RWPE2 (cell line): ENCODE measurements around the gene CALD1.
A peak's percentile ranks its signal among the peaks of the same experiment; 100 is the strongest.

Experiments used
- ATAC-seq: fragments of 200-7000 bp; cut with Tn5 transposase; 3 replicates; pipeline ENCODE4 v1.9.1; 2021; ENCODE audit warnings: low read depth
- DNase-seq: peaks from one replicate; pipeline ENCODE4 v3.0.0-alpha.2; 2020; ENCODE audit warnings: low spot score
- H3K27ac ChIP-seq: fragments of 450-650 bp; 2 replicates; pipeline ENCODE4 v1.5.1; 2017; ENCODE audit warnings: mild to moderate bottlenecking; ENCODE audit not compliant: poor library complexity, severe bottlenecking
- H3K27me3 ChIP-seq: fragments of 250-450 bp; sonication (Bioruptor Pico); 2 replicates; pipeline ENCODE4 v1.5.1; 2021; ENCODE audit warnings: mild to moderate bottlenecking, moderate library complexity; ENCODE audit not compliant: insufficient read depth, poor library complexity, severe bottlenecking
- H3K36me3 ChIP-seq: fragments of 250-450 bp; sonication (Bioruptor Pico); 2 replicates; pipeline ENCODE4 v1.5.1; 2020; ENCODE audit warnings: low read depth, mild to moderate bottlenecking, moderate library complexity
- H3K4me1 ChIP-seq: fragments of 250-450 bp; sonication (Bioruptor Pico); 2 replicates; pipeline ENCODE4 v1.5.1; 2021; ENCODE audit warnings: mild to moderate bottlenecking, moderate library complexity; ENCODE audit not compliant: insufficient read depth, poor library complexity, severe bottlenecking
- H3K4me3 ChIP-seq: fragments of 250-450 bp; sonication (Bioruptor Pico); 2 replicates; pipeline ENCODE4 v1.5.1; 2021; ENCODE audit warnings: mild to moderate bottlenecking, moderate library complexity; ENCODE audit not compliant: severe bottlenecking
- H3K9me3 ChIP-seq: fragments of 250-450 bp; sonication (Bioruptor Pico); 2 replicates; pipeline ENCODE4 v1.5.1; 2021; ENCODE audit warnings: mild to moderate bottlenecking, moderate library complexity; ENCODE audit not compliant: severe bottlenecking
- CTCF ChIP-seq: fragments of 450-650 bp; IDR thresholded peaks from one replicate; pipeline ENCODE4 v1.5.1; 2017; ENCODE audit warnings: mild to moderate bottlenecking, moderate library complexity; ENCODE audit not compliant: poor library complexity, severe bottlenecking

CALD1 gene

GRCh38 chr7:134920026-134920753, 140.8 kb downstream of the CALD1 start:
- peaks cover 9% of the 10 kb centered on the region for H3K36me3 ChIP-seq
- TF ChIP-seq CTCF = no peak

GRCh38 chr7:134922720-134923704, 143.6 kb downstream of the CALD1 start:
- Histone ChIP-seq H3K27me3 (no peaks in the 10 kb centered on the region), H3K36me3 (peaks cover 15% of the 10 kb centered on the region), H3K4me1 (peaks cover 21% of the 10 kb centered on the region), H3K27ac (no peak overlapping the region), H3K4me3 (no peak overlapping the region), H3K9me3 (no peaks in the 10 kb centered on the region)
- ATAC-seq = no peak
- no peak for TF ChIP-seq CTCF
- DNase-seq = no peak

More at GRCh38 chr7:134920026-134920753, 140.8 kb downstream of the CALD1 start:
- ATAC-seq (peak; percentile 85), DNase-seq (no peak)
- no peak overlapping the region for H3K4me3 ChIP-seq
- H3K27me3 ChIP-seq = no peaks in the 10 kb centered on the region
- H3K9me3 ChIP-seq = no peaks in the 10 kb centered on the region
- H3K4me1 ChIP-seq = peaks cover 21% of the 10 kb centered on the region
- H3K27ac ChIP-seq = peak overlapping the region; percentile 61

- ATAC-seq (no peak), DNase-seq (no peak)
- Histone ChIP-seq H3K36me3 (peaks cover 35% of the 10 kb centered on the region), H3K9me3 (no peaks in the 10 kb centered on the region), H3K4me3 (no peak overlapping the region), H3K4me1 (no peaks in the 10 kb centered on the region), H3K27me3 (no peaks in the 10 kb centered on the region), H3K27ac (no peak overlapping the region)
- TF ChIP-seq CTCF = no peak
These were observed 146.3 kb downstream of the CALD1 start for GRCh38 chr7:134925766-134926165.

- no peaks in the 10 kb centered on the region for H3K9me3 ChIP-seq
- TF ChIP-seq CTCF = no peak
- H3K27ac ChIP-seq = no peak overlapping the region
- DNase-seq = no peak
- H3K4me1 ChIP-seq = no peaks in the 10 kb centered on the region
- H3K27me3 ChIP-seq = no peaks in the 10 kb centered on the region
- no peak overlapping the region for H3K4me3 ChIP-seq
- ATAC-seq = no peak
- H3K36me3 ChIP-seq = peaks cover 40% of the 10 kb centered on the region
These were observed 147.0 kb downstream of the CALD1 start for GRCh38 chr7:134926396-134926795.
